H1 (cell line): Measurements from ENCODE around the gene BABAM2. TPM values are rescaled to one million over a fixed set of nuclear protein-coding genes. Genes with fewer than 3 reads are reported as not detected.

Source experiments
- CTCF ChIP-seq, 3 experiments: IDR thresholded peaks; 1 replicate in 2 of 3; 2 replicates in 1 of 3; pipeline versions ENCODE4 v1.5.1 to v1.6.1; 2011; ENCODE audit warnings: low read length in 3 of 3, mild to moderate bottlenecking in 3 of 3, inconsistent platforms in 2 of 3, low read depth in 1 of 3, moderate library complexity in 1 of 3; ENCODE audit not compliant: insufficient read depth in 1 of 3; ENCODE audit errors: control extremely low read depth in 1 of 3
- polyA plus RNA-seq, 7 experiments: library from polyadenylated mRNA; depleted of rRNA in 3 of 7; stranded (reverse) in 5 of 7; unstranded in 2 of 7; fragments of >200 nt in 5 of 7; fragments of 200-250 nt in 2 of 7; gene quantifications; 1 replicate in 5 of 7; 2 replicates in 1 of 7; 4 replicates in 1 of 7; pipeline versions ENCODE4 v1.2.1 to v1.2.3, GENCODE V29; 2011 to 2013; ENCODE audit warnings: missing spikeins in 2 of 7, mixed read lengths in 2 of 7
- total RNA-seq: library from RNA; stranded (reverse); fragmentation: NEBNext Ultra II Directional; extraction: Animal tissue kit (Norgen Biotek cat#: 25700); gene quantifications from 2 replicates; pipeline ENCODE4 v1.2.1, GENCODE V29; 2021

Gene BABAM2
- total and polyA plus RNA-seq, 2 of the 8 experiments (the other 6 are each of a cell fraction or from before 2014, with no cell fraction given): 15.8 to 20.9 TPM

GRCh38 chr2:28150994-28151393 is 260.5 kb downstream of the BABAM2 start (continued):
- no peak for TF ChIP-seq CTCF (IDR thresholded peaks at IDR 0.05; ENCODE audit: control extremely low read depth in 1 of 3, insufficient read depth in 1 of 3, low read depth in 1 of 3, low read length in 3 of 3)
